ENCODE data around the gene TMPRSS11A. TPM values are rescaled to one million over a fixed set of nuclear protein-coding genes. Genes with fewer than 3 reads are reported as not detected.

The TMPRSS11A gene
- total and polyA plus RNA-seq, 2 experiments from 2014 or later, result not detected

DNA sequence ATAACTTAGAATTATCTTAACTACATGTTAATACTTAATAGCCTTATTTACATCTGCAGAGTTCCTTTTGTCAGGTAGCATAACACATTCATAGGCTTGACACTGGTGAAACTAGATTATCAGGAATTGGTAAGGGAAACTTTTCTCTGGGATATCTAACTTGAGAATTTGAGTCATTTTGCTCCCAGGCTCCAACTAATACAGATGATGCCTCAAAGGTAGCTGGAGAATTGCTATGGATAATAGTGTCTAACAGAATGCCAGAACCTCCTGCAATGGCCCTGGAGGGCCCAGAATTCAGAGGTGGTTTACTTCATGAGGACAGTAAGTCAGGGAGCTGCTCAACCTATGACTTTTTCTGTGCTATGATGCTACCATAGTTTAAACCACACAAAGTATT lies 65.6 kb downstream of the TMPRSS11A start:
- H3K4me1 Mint-ChIP-seq, result peaks cover 5% of the 10 kb centered on the region; the same call in 2 of the 3 replicates
- H3K4me2 ChIP-seq, result no peak overlapping the region
- H3K27me3 Mint-ChIP-seq (ENCODE audit: insufficient read depth, low read depth, poor library complexity), result peaks cover 4% of the 10 kb centered on the region
- no peaks in the 10 kb centered on the region for H3K27me3 ChIP-seq (ENCODE audit: insufficient read depth)
- DNase-seq (ENCODE audit: low spot score) (no peak), ATAC-seq (no peak)
- no peaks in the 10 kb centered on the region for H3F3A ChIP-seq (replicated peaks; ENCODE audit: low read depth)
- H3K36me3 ChIP-seq (ENCODE audit: insufficient read depth), result no peaks in the 10 kb centered on the region
- no peak overlapping the region for H2AFZ ChIP-seq
- no peaks in the 10 kb centered on the region for H4K20me1 ChIP-seq (replicated peaks; ENCODE audit: insufficient read depth)
- no peaks in the 10 kb centered on the region for H3K36me3 Mint-ChIP-seq (ENCODE audit: low read depth)
- H3K4me3 Mint-ChIP-seq, result no peak overlapping the region
- no peaks in the 10 kb centered on the region for H3K9me2 ChIP-seq (ENCODE audit: insufficient read depth)
- no peak overlapping the region for H3K4me3 ChIP-seq
- H3K27ac Mint-ChIP-seq, result no peak overlapping the region
- no peaks in the 10 kb centered on the region for H3K4me1 ChIP-seq (ENCODE audit: insufficient read depth)
- no peaks in the 10 kb centered on the region for H3K79me2 ChIP-seq (replicated peaks; ENCODE audit: insufficient read depth)
- TF ChIP-seq NANOG (IDR thresholded peaks at IDR 0.05; ENCODE audit: borderline replicate concordance), result no peak
- TF ChIP-seq POLR2AphosphoS5 (IDR thresholded peaks at IDR 0.05; ENCODE audit: low read depth), result no peak
- TF ChIP-seq EZH2phosphoT487 (IDR thresholded peaks at IDR 0.05; ENCODE audit: unreplicated experiment), result no peak
- TF ChIP-seq ETS1 (IDR thresholded peaks at IDR 0.05), result no peak
- no peak for TF ChIP-seq REST (IDR thresholded peaks at IDR 0.05; ENCODE audit: unreplicated experiment)
- TF ChIP-seq ZNF331 (CRISPR knock-in tag; IDR thresholded peaks at IDR 0.05; ENCODE audit: low read depth), result no peak
- no peak for TF ChIP-seq CTCF (conservative IDR thresholded peaks at IDR 0.05; ENCODE audit: low read depth in 2 of 2)
- TF ChIP-seq CREB1 (CRISPR knock-in tag; IDR thresholded peaks at IDR 0.05; ENCODE audit: low read depth), result no peak
- TF ChIP-seq ZNF114 (CRISPR knock-in tag; IDR thresholded peaks at IDR 0.05), result no peak
- TF ChIP-seq JUNB (IDR thresholded peaks at IDR 0.05; ENCODE audit: unreplicated experiment), result no peak
- no peak for TF ChIP-seq STAT1 (IDR thresholded peaks at IDR 0.05; ENCODE audit: unreplicated experiment)
- no peak for TF ChIP-seq EZH2 (IDR thresholded peaks at IDR 0.05; ENCODE audit: low read depth, unreplicated experiment)
- TF ChIP-seq ZNF462 (CRISPR knock-in tag; IDR thresholded peaks at IDR 0.05), result no peak
- no peak overlapping the region for H3K27ac ChIP-seq (ENCODE audit: low read depth)
- H3K9me3 Mint-ChIP-seq, result peaks cover 8% of the 10 kb centered on the region; the same call in 1 of the 3 replicates
